ENCODE results near the gene ADAMTS9.

- TF ChIP-seq, protein P1, sequence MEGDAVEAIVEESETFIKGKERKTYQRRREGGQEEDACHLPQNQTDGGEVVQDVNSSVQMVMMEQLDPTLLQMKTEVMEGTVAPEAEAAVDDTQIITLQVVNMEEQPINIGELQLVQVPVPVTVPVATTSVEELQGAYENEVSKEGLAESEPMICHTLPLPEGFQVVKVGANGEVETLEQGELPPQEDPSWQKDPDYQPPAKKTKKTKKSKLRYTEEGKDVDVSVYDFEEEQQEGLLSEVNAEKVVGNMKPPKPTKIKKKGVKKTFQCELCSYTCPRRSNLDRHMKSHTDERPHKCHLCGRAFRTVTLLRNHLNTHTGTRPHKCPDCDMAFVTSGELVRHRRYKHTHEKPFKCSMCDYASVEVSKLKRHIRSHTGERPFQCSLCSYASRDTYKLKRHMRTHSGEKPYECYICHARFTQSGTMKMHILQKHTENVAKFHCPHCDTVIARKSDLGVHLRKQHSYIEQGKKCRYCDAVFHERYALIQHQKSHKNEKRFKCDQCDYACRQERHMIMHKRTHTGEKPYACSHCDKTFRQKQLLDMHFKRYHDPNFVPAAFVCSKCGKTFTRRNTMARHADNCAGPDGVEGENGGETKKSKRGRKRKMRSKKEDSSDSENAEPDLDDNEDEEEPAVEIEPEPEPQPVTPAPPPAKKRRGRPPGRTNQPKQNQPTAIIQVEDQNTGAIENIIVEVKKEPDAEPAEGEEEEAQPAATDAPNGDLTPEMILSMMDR (IDR thresholded peaks at IDR 0.05), result no peak
- TF ChIP-seq POLR2AphosphoS5 (IDR thresholded peaks at IDR 0.05), result no peak
These were observed 140.9 kb downstream of the ADAMTS9 start for GRCh38 chr3:64546856-64547255.

Measured in prostate gland (tissue), 2 donors.